ENCODE data around the gene SMIM12.
"Not testable (repeated sequence)": the region's sequence is repeated elsewhere in the genome, so short reads cannot be mapped to it uniquely, and the experiment has no call there.

The SMIM12 gene

DNA sequence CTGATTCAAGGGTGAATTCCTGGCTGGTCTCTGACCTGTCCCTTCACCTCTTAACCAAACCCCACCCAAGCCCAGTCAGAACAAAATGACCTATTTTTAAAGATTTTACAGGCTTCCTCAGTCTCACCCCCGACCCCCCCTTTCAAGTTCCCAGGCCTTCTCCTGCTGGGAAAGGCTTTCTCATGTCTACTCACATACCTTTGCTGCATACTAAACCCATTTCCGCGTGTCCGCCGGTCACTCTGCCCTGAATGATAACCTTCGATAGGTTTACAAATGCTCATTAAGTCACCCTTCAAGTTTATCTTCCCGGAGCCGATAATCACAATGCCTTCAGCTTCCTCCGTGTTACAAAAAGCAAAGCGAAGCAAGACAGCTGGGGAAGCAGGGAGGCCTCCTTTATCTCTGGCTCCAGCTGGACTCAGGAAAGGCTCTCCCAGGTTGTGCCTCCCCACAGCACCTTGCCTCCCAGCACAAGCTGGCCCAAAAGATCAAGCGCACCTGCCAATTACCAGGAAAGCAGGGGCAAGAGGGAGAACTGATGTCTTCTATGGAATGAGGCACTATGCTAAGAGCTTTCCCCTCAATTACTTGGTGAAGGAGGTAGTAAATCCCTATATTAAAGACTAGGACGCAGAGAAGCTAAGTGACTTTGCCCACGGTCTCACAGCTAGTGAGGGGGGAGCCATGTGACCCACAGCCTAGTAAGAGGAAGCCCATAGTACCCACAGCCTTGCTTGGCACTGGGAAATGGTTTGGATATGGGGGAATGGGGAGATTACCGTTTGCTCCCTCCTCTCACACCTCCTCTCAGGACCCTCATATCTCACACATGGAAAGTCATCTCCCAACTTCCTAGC, 15.9 kb downstream of the SMIM12 start:
- no peak for DNase-seq (ENCODE audit: low spot score)

DNA sequence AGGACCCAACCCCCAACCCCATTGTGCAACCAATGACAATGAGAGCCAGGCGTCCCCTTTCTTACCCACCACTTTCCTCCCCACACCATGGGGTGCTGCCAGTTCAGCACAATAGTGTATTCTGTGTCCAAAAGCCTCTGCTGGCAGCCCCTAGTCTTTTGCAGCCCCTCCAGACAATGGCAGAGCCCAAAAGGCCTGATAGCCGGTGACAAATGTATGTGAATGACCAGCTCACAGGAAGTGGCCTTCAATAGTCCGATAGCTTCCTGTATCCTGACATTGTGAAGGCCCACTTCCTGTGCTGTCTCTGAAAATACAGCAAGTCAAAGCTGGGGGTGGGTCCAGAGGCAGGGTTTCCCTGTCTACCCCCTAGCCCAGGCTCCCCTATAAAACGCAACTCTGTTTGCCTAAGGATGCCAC, 16.6 kb downstream of the SMIM12 start:
- DNase-seq (ENCODE audit: low spot score), result no peak

DNA sequence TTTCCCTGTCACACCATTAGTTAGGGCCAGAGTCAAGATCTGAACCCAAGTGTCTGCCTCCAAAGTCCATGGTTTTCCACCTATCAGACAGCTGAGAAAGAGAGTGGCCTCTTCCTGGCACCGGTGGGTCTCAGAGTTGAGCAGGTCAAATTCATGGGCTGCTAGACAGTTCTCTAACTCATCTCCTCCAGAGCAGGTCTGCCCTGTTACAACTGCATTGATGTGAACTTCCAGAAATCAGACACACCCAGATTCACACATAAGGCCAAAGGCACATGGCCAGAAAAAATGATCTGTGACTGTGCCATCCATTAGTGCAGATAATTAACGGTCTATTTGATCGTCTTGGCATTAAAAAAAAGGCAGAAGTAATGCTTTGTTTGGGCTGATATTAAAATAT, 17.5 kb downstream of the SMIM12 start:
- DNase-seq (ENCODE audit: low spot score), result no peak

DNA sequence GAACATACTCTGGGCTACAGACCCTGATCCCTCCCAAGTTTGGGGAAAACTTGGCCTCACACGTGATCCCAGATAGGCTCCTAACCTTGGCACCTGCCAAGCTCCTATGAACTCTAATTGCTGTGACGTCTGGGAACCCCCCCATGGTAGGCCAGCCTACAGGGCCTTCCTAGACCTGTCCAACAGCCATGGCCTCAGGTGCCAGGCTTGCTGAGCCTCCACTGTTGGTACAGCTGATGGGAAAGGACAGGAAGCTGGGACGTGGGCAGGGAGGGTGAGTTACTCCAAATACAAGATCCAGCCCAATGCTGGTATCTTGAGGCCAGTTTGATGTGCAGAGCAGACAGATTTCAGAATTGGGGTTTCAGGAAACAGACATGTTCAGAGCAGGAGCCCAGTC, 19.1 kb downstream of the SMIM12 start:
- DNase-seq (ENCODE audit: low spot score), result no peak

DNA sequence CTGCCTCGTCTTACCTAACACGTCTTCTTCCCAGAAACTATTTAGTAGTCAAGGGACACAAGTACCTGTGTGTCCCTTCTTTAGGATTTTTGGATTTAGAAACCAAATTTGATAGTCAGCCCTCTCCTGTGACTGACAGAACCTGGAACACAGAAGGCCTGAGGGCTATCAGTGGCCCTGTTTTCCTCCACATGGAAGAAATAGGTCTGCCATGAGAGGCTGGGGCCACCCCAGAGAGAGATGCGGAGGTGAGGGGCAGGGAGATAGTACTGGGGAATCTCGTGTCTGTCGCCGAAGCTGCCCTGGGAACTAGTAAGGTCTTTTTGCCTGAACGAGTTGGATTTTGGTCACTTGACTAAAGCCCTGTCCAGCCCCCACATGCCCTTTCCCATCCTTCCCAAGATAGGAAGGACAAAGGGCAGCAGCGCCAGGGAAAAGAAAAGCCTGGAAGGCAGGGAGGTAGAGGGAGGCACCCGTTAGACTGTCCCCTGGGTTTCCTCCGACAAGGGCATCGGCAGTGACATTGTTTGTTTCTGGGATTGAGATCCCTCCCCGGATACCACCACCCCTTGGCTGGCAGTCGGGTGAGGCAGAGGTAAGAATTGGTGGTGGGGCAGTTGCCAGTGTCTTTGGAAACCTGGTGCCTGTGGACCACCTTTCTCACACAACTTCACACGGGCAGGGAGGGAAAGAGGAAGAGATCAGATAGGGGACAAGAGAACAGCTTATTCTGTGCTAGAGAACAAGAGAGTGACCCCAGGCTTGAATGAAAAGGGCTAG, 19.8 kb downstream of the SMIM12 start:
- no peak for DNase-seq (ENCODE audit: low spot score)

DNA sequence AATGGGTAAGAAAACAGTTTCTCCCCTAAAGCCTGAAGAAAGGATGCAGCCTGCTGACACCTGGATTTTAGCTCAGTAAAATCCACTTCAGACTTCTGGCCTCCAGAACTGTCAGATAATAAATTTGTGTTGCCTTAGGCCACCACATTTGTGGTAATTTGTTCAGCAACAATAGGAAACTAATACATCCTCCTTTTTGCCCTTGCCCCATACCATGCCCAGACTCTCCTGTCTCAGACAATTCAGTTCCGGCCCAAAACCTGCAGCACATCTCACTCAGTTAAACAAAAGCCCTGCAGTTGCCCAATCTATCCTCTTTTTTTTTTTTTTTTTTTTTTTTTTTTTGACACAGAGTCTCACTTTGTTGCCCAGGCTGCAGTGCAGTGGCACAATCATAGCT, 25.8 kb downstream of the SMIM12 start:
- no peak for DNase-seq (ENCODE audit: low spot score)

DNA sequence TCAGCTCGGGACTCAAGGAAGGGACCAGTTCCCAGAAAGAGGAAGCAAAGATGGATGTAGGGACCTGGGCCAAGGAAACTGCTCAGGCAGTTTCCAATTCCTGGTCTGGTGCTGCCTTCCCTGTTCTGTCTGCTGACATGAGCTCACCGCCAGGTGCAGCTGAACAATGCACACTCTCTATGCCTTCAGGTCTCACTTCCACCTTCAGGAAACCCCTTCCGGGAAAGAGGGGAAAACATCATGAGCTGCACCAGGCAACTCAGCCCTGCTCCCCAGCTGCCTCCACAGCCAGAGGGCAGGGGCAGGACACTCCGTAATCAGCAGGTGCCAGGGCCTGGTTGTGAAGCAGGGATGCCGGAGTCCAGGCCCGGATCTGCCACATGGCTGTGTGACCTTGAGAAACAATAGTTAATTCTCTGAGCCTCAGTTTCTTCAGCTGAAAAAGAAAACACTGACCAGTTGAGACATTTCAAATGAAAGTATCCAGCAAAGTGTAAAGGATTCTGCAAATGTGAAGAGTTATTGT, 27.8 kb downstream of the SMIM12 start:
- no peak for DNase-seq (ENCODE audit: low spot score)

DNA sequence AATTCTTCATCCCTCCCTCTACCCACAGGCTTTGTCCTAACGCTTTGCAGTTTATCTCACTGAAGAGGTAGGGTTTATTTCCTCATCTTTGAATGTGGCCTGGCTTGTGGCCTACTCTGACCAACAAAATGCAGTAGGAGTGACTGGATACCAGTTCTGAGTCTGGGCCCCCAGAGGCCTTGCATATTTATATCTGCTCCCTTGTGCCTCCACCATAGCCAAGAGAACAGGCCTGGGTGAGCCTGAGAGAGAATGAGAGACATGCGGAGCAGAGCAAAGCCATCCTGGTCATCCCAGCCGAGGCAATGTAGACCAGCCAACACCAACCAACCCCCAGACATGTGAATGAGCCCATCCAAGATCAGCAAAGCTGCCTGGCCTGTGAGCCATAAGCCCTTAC, 30.3 kb downstream of the SMIM12 start:
- no peak for DNase-seq (ENCODE audit: low spot score)

DNA sequence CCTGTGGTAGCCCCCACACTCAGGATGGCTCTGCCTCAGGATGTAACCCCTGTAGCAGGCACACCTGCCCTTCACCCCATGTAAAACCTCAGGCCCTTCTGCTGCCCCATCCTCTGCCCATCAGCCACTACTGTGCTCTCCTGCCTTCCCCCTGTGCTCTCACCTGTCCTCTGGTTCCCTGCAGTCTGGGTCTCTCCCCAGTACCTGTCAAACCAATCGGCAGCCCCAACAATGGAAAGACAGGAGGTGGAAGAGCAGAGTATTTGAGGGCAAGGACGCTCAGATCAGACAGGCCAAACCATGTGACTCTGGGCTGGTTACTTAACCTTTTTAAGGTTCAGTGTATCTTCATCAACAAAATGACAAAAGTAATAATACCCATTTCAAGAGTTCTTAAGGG, 30.9 kb downstream of the SMIM12 start:
- no peak for DNase-seq (ENCODE audit: low spot score)

DNA sequence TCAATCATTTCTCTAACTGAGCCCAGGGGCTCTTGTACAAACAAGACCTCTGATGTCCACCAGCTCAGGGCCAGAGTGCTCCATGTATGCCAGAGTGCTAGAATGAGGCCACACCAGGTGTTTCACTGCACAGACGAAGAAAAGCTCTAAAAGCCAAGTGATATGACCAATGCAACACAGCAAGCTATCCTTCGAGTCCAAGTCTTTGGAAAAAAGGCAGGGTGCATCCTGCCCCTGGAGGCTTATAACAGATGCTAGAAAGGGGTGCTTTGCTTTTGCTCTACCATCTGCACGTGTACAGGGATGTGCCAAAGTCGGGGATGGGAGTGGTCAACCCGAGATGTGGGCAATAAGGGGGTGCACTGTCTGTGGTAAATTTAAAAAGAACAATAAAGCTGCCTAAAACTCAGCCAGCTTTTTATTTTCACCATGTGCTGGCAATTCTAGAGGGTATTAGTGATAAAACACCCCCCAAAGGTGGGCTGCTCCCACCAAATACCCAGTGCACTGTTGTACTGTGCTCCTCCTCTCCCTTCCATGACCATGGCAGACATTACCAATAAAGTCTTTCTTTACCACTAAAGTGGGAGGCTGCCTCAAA, 32.1 kb downstream of the SMIM12 start:
- DNase-seq (ENCODE audit: low spot score), result no peak

DNA sequence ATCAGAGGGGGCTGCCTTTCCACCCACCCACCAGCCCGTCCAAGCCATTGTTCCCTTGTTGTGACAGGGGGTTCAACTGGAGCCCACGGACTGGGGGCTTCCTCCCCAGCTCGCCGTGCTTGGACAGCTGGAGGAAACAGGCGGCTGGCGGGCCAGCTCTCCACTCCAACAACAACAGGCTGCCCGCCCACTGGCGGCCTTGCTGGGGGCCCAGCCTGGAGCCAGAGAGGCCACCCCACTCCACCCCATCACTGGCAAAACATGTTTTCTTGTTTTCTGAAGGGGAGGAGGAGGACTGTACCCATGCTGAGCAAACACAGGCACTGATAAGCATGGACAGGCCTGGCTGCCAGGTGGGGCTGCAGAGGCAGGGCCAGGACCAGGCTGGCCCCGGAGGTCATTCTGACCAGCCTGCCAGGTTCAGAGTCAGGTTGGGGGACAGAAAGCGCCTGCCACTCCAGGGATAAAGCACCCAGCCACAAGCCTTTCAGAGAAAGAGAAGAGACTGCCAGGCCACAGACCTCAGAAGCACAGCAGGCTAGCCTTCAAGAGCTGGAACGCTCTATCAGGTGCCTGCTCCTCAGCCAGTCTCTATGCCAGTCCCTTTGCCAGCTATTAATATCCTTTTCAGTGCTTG, 34.0 kb downstream of the SMIM12 start:
- no peak for DNase-seq (ENCODE audit: low spot score)

DNA sequence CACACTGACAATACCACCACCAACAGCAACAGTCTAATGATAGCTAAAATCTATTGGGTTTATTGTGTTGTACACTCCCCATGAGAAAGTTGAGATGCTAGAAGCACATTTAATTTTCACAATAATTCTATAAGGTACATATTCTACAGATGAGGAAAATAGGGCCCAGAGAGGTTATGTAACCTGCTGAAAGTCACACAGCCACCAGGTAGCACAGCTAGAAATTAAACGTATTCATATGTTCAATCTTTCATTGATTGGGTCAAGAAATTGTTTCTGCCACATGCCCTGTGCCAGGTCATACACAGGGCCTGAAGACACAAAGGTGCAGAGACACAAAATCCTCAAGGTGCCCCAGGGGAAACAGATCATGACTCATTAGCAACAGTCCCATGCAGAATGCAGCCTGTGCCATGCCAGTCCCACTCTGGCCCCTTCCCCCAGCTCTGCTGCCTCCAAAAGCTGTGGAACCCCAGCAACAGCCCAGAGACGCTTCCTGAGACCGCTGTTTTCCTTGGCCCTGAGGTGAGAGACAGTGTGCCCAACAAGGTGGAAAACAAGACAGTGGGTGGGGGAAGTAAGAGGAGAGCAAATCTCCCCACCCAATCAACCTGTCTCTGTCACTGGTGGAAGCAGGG, 34.6 kb downstream of the SMIM12 start:
- DNase-seq (ENCODE audit: low spot score), result no peak

DNA sequence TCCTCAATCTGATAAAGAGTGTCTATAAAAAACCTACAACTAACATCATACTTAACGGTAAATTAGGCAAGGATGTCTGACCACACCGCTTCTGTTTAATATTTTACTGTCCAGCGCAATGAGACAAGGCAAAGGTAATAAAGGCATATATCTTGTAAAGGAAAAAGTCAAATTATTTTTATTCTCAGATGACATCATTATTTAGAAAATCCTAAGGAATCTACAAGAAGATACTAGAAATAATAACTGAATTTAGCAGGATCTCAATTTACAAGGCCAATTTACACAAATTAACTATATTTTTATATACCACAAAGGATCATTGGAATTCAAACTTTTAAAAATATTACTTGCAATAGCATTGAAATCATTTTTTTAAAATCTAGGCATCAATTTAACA, 37.3 kb downstream of the SMIM12 start:
- no peak for DNase-seq (ENCODE audit: low spot score)

DNA sequence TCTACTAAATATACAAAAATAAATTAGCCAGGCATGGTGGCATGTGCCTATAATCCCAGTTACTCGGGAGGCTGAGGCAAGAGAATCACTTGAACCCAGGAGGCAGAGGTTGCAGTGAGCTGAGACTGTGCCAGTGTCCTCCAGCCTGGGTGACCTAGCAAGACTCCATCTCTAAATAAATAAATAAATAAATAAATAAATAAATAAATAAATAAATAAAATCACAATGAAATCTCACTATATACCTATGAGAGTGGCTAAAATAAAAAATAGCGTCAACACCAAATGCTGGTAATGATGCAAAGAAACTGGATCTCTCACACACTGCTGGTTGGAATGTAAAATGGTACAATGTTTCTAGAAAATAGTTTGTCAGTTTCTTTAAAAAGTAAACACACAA, 40.7 kb downstream of the SMIM12 start:
- DNase-seq (ENCODE audit: low spot score), result not testable (repeated sequence)

DNA sequence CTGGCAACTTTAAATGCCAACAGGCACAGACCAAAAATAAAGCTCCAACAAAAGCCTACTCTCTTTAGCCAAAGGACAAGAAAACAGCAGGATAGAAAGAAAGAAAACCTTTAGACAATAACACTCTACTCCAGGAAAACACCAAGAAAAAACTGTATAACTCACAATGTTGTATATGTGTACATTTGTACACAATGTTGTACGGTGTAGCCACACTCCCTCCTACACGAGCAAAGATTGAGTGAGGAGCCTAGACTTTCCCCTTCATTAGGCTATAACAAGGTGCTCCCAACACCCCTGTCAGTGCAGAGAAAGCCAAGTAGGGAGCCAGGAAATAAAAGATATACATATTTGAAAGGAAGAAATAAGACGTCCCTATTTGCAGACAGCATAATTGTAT, 42.8 kb downstream of the SMIM12 start:
- DNase-seq (ENCODE audit: low spot score), result no peak

DNA sequence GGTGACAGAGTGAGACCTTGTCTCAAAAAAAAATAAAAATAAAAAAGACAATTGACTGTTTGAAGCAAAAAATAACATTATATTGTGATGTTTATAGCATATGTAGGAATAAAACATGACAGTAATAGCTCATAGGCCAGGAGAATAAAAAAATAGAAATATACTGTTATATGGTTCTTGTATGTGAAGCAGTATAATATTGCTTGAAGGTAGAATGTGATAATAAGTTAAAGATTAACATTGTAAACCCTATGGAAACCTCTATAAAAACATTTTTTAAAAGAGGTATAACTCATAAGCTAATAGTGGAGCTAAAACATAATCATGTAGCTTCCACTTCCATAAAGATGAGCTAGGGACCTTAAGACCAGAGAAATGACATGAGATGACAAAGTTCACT, 43.2 kb downstream of the SMIM12 start:
- no peak for DNase-seq (ENCODE audit: low spot score)

DNA sequence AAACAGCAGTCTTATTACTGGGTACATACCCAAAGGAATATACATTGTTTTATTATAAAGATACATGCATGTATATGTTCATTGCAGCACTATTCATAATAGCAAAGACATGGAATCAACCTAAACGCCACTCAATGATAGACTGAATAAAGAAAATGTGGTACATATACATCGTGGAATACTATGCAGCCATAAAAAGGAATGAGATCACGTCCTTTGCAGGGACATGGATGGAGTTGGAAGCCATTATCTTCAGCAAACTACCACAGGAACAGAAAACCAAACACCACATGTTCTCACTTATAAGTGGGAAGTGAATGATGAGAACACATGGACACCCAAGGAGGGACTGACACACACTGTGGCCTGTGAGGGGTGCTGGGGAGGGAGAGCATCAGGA, 48.8 kb downstream of the SMIM12 start:
- not testable (repeated sequence) for DNase-seq (ENCODE audit: low spot score)

DNA sequence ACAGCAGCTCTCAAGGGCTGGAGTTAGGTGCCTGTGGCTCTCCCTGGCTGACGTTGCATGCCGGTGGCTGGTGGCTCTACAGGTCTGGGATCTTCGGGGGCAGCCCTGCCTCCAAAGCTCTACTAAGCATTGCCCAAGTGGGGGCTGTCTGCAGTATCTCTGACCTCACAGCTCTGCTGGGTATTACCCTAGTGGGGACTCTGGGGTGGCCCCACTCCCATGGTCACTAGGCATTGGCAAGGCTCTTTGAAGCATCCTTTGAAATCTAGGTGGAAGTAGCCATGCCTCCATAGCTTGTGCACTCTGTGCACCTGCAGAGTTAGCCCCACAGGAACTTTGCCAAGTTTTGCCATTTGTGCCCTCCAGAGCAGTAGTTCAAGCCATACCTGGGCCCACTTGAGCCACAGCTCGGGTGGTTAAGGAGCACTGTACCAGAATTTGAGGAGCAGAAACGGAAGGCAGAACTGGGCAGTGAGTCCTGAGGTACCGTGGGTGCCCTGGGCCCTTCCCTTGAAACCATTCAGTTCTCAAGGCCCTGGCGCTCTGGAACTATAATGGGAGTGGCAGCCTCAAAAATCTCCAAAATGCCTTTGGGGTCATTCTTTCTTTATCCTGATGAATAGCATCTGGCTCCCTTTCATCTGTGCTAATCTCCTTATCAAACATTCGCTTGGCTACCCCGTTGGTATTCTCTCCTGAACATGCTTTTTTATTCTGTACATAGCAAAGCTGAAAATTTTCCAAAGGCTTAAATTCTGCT, 51.3 kb downstream of the SMIM12 start:
- DNase-seq (ENCODE audit: low spot score), result no peak

DNA sequence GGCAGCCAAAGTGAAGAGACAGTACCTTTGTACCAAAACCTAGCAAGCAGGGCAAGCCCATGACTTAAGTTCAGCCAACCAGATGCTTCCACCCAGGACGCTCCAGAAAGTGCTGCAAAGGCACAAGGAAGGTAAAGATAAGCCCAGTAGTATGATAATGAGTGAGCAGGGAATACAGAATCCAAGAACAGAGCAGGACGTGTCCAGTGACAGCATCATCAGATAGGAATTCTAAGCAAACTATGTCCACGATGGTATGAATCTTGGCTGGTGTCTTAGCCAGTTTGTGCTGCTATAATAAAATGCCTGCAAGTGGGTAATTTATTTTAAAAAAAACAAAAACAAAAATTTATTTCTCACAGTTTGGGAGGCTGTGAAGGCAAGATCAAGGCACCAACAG, 53.2 kb downstream of the SMIM12 start:
- no peak for DNase-seq (ENCODE audit: low spot score)

DNA sequence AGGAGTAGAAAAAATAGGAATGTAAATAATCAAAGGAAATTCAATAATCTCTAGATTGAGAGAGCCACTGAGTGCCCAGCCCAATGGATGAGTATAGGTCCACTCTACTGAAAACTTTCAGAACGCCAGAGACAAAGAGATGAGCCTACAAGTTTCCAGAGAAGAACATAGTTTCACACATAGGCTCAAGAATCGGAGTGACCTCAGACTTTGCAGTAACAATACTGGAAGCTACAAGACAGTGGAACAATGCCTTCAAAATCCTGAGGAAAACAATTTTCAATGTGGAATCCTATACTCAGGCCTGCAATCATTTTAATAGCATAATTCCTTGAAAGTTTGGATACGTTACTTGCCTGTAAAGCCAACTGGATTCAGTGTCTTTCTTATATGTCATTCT, 55.8 kb downstream of the SMIM12 start:
- DNase-seq (ENCODE audit: low spot score), result no peak

All from NAMALWA (cell line).